ENCODE measurements around the gene STAMBPL1.

STAMBPL1 gene

GRCh38 chr10:88879534-88880281 is at the start of gene STAMBPL1:
STAMBPL1 (plus strand) TSS chr10:88880245; CDS start chr10:88901709, 21,464 bp downstream.
- no peak for TF ChIP-seq CTCF (IDR thresholded peaks at IDR 0.05)

GRCh38 chr10:88830643-88831268 is 49.3 kb upstream of the STAMBPL1 start:
- no peak for TF ChIP-seq CTCF (IDR thresholded peaks at IDR 0.05)

- no peak for TF ChIP-seq CTCF (IDR thresholded peaks at IDR 0.05)
These were observed 48.3 kb upstream of the STAMBPL1 start for GRCh38 chr10:88831709-88832108.

GRCh38 chr10:88832376-88832775 is 47.7 kb upstream of the STAMBPL1 start:
- no peak for TF ChIP-seq CTCF (IDR thresholded peaks at IDR 0.05)

- no peak for TF ChIP-seq CTCF (IDR thresholded peaks at IDR 0.05)
These were observed 46.9 kb upstream of the STAMBPL1 start for GRCh38 chr10:88833156-88833555.

GRCh38 chr10:88833723-88834122 is 46.3 kb upstream of the STAMBPL1 start:
- no peak for TF ChIP-seq CTCF (IDR thresholded peaks at IDR 0.05)

- peak; percentile 60 for TF ChIP-seq CTCF (IDR thresholded peaks at IDR 0.05)
These were observed 44.7 kb upstream of the STAMBPL1 start for GRCh38 chr10:88835096-88835909.
